RPMI8226 (cell line): Measurements from ENCODE around the gene SERPINA3.
A peak's percentile ranks its signal among the peaks of the same experiment; 100 is the strongest.
"Not testable (repeated sequence)": the region's sequence is repeated elsewhere in the genome, so short reads cannot be mapped to it uniquely, and the experiment has no call there.

ENCODE experiments used
- DNase-seq: peaks from one replicate; pipeline ENCODE4 v3.0.0-alpha.2; 2015

The SERPINA3 gene

GRCh38 chr14:94612174-94612573 is at the start of gene SERPINA3:
Gene SERPINA3, plus strand, starts transcription at chr14:94612391. Its CDS starts 2,051 bp downstream, at chr14:94614442.
- no peak for DNase-seq

- DNase-seq: no peak
Observed at GRCh38 chr14:94562941-94563883, 49.0 kb upstream of the SERPINA3 start.

- no peak for DNase-seq
Observed at GRCh38 chr14:94564381-94564780, 47.8 kb upstream of the SERPINA3 start.

GRCh38 chr14:94568186-94568585 is 44.0 kb upstream of the SERPINA3 start:
- no peak for DNase-seq

- no peak for DNase-seq
Observed at GRCh38 chr14:94569381-94570001, 42.7 kb upstream of the SERPINA3 start.

GRCh38 chr14:94570002-94570400 is 42.2 kb upstream of the SERPINA3 start:
- DNase-seq: no peak

- DNase-seq: no peak
Observed at GRCh38 chr14:94570440-94570839, 41.8 kb upstream of the SERPINA3 start.

- DNase-seq: no peak
Observed at GRCh38 chr14:94571395-94571794, 40.8 kb upstream of the SERPINA3 start.

GRCh38 chr14:94571950-94572349 is 40.2 kb upstream of the SERPINA3 start:
- no peak for DNase-seq

GRCh38 chr14:94572637-94573303 is 39.4 kb upstream of the SERPINA3 start:
- DNase-seq: no peak

- no peak for DNase-seq
Observed at GRCh38 chr14:94573475-94574277, 38.5 kb upstream of the SERPINA3 start.

GRCh38 chr14:94574336-94574735 is 37.9 kb upstream of the SERPINA3 start:
- DNase-seq: no peak

- DNase-seq: no peak
Observed at GRCh38 chr14:94575730-94576585, 36.2 kb upstream of the SERPINA3 start.

- DNase-seq: not testable (repeated sequence)
Observed at GRCh38 chr14:94577472-94577871, 34.7 kb upstream of the SERPINA3 start.

- DNase-seq: no peak
Observed at GRCh38 chr14:94578712-94579111, 33.5 kb upstream of the SERPINA3 start.

GRCh38 chr14:94581127-94581999 is 30.8 kb upstream of the SERPINA3 start, which contains the start of gene SERPINA5:
Gene SERPINA5, plus strand, starts transcription at chr14:94581426. Its CDS starts 5,937 bp downstream, at chr14:94587363.
- peak; percentile 8 for DNase-seq

GRCh38 chr14:94582199-94582750 is 29.9 kb upstream of the SERPINA3 start:
- DNase-seq: no peak

- DNase-seq: peak; percentile 13
Observed at GRCh38 chr14:94582851-94583250, 29.3 kb upstream of the SERPINA3 start.

- DNase-seq: no peak
Observed at GRCh38 chr14:94583557-94583956, 28.6 kb upstream of the SERPINA3 start.
